ENCODE results near the gene CEP57. TPM values are rescaled to one million over a fixed set of nuclear protein-coding genes. Genes with fewer than 3 reads are reported as not detected.
A peak's percentile ranks its signal among the peaks of the same experiment; 100 is the strongest.

CEP57 gene
- total and polyA plus RNA-seq, 2 of the 13 experiments (the other 11 are each of a cell fraction or from before 2014, with no cell fraction given), result 34.3 to 59.4 TPM

DNA sequence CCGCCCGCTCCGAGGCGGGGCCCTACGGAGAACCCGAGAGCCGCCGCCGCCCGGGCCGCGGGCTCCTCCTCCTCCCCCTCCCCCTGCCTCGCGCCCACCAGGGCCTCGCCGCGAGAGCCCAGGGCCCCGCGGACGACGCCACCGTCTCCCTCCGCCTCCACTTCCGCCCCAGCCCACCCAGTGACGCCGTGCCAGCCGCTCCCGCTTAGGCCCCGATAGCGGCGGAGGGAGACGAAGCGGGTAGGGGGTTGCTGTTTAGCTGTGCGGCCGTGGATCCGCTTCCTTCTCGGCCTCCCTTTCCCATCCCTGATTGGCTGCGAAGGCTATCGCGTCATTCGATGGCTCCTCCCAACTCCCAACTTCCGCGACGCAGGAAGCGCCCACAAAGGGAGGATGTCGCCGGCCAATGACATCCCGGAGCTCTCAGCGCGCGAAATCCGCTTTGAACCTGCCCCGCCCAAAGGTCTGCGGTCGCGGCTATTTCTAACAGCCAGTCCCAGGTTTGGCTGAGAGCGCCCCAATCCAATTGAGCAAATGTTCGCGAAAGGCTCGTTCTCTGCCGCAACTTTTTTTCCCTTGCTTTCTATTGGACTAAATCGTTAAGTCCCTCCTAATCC, 684 bp upstream of the CEP57 start, which contains the start of gene FAM76B (continued):
- TF ChIP-seq ZNF678 (CRISPR knock-in tag; IDR thresholded peaks at IDR 0.05) (no peak), SIN3A (IDR thresholded peaks at IDR 0.05; ENCODE audit: borderline replicate concordance, low read depth, low read length) (peak; percentile 87; the same call in 1 of the 2 replicates), RFX3 (CRISPR knock-in tag; IDR thresholded peaks at IDR 0.05) (no peak), ZNF335 (CRISPR knock-in tag; IDR thresholded peaks at IDR 0.05) (no peak), TEAD3 (CRISPR knock-in tag; optimal IDR thresholded peaks at IDR 0.05; ENCODE audit: borderline replicate concordance) (peak; percentile 60), ZNF709 (CRISPR knock-in tag; IDR thresholded peaks at IDR 0.05) (peak; percentile 74; the same call in 1 of the 2 replicates), ZNF446 (CRISPR knock-in tag; IDR thresholded peaks at IDR 0.05) (no peak; the same call in 1 of the 2 replicates), SRSF9 (IDR thresholded peaks at IDR 0.05; ENCODE audit: borderline replicate concordance, insufficient read depth, low read depth, low read length, poor library complexity, severe bottlenecking) (no peak), ZNF770 (CRISPR knock-in tag; IDR thresholded peaks at IDR 0.05) (peak; percentile 78; the same call in 1 of the 2 replicates), THAP8 (CRISPR knock-in tag; IDR thresholded peaks at IDR 0.05; ENCODE audit: borderline replicate concordance) (no peak), SP5 (CRISPR knock-in tag; IDR thresholded peaks at IDR 0.05; ENCODE audit: borderline replicate concordance, low read depth) (peak; percentile 80), PTBP1 (IDR thresholded peaks at IDR 0.05; ENCODE audit: low read depth, low read length, poor library complexity, severe bottlenecking) (no peak), YEATS4 (CRISPR knock-in tag; IDR thresholded peaks at IDR 0.05; ENCODE audit: borderline replicate concordance) (peak; percentile 93), ZNF879 (CRISPR knock-in tag; IDR thresholded peaks at IDR 0.05) (no peak), ELF1 (CRISPR knock-in tag; IDR thresholded peaks at IDR 0.05) (peak; percentile 97), REL (CRISPR knock-in tag; conservative IDR thresholded peaks at IDR 0.05) (peak; percentile 48; the same call in 1 of the 2 replicates), MATR3 (CRISPR knock-in tag; IDR thresholded peaks at IDR 0.05) (no peak), NCOR1 (IDR thresholded peaks at IDR 0.05; ENCODE audit: borderline replicate concordance, low read length) (peak; percentile 18; the same call in 1 of the 2 replicates), RAD51 (IDR thresholded peaks at IDR 0.05; ENCODE audit: borderline replicate concordance) (no peak), RXRA (CRISPR knock-in tag; IDR thresholded peaks at IDR 0.05) (peak; percentile 70)
- TF ChIP-seq, protein P1, sequence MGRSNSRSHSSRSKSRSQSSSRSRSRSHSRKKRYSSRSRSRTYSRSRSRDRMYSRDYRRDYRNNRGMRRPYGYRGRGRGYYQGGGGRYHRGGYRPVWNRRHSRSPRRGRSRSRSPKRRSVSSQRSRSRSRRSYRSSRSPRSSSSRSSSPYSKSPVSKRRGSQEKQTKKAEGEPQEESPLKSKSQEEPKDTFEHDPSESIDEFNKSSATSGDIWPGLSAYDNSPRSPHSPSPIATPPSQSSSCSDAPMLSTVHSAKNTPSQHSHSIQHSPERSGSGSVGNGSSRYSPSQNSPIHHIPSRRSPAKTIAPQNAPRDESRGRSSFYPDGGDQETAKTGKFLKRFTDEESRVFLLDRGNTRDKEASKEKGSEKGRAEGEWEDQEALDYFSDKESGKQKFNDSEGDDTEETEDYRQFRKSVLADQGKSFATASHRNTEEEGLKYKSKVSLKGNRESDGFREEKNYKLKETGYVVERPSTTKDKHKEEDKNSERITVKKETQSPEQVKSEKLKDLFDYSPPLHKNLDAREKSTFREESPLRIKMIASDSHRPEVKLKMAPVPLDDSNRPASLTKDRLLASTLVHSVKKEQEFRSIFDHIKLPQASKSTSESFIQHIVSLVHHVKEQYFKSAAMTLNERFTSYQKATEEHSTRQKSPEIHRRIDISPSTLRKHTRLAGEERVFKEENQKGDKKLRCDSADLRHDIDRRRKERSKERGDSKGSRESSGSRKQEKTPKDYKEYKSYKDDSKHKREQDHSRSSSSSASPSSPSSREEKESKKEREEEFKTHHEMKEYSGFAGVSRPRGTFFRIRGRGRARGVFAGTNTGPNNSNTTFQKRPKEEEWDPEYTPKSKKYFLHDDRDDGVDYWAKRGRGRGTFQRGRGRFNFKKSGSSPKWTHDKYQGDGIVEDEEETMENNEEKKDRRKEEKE (IDR thresholded peaks at IDR 0.05), result no peak
- TF ChIP-seq, protein P2, sequence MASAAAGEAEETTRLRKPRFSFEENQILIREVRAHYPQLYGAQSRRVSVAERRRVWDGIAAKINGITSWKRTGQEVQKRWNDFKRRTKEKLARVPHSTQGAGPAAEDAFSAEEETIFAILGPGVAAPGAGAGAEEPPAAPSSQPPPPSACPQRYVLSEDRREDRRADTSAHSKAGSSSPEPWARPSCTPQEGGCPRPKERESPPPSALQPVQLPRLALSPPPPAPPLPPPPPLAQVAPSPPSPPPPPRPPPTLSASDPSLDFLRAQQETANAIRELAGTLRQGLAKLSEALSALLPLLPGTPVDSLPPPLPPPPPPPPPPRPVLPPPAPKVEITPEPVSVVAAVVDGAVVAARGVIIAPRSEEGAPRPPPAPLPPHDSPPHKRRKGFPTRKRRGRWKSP (CRISPR knock-in tag; IDR thresholded peaks at IDR 0.05), result no peak; the same call in 1 of the 2 replicates
- TF ChIP-seq, protein P3, sequence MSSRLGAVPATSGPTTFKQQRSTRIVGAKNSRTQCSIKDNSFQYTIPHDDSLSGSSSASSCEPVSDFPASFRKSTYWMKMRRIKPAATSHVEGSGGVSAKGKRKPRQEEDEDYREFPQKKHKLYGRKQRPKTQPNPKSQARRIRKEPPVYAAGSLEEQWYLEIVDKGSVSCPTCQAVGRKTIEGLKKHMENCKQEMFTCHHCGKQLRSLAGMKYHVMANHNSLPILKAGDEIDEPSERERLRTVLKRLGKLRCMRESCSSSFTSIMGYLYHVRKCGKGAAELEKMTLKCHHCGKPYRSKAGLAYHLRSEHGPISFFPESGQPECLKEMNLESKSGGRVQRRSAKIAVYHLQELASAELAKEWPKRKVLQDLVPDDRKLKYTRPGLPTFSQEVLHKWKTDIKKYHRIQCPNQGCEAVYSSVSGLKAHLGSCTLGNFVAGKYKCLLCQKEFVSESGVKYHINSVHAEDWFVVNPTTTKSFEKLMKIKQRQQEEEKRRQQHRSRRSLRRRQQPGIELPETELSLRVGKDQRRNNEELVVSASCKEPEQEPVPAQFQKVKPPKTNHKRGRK (CRISPR knock-in tag; IDR thresholded peaks at IDR 0.05), result no peak
